Measurements from ENCODE around the gene LCN2.
A peak's percentile ranks its signal among the peaks of the same experiment; 100 is the strongest.

The LCN2 gene

GRCh38 chr9:128115187-128116103, 33.8 kb upstream of the LCN2 start:
- no peak for DNase-seq

- DNase-seq: no peak
These were observed 32.9 kb upstream of the LCN2 start for GRCh38 chr9:128116104-128117083.

- DNase-seq: peak; percentile 51 to 85
These were observed 31.4 kb upstream of the LCN2 start for GRCh38 chr9:128117613-128118471.

GRCh38 chr9:128118472-128118857, 30.8 kb upstream of the LCN2 start:
- DNase-seq: no peak

DNA sequence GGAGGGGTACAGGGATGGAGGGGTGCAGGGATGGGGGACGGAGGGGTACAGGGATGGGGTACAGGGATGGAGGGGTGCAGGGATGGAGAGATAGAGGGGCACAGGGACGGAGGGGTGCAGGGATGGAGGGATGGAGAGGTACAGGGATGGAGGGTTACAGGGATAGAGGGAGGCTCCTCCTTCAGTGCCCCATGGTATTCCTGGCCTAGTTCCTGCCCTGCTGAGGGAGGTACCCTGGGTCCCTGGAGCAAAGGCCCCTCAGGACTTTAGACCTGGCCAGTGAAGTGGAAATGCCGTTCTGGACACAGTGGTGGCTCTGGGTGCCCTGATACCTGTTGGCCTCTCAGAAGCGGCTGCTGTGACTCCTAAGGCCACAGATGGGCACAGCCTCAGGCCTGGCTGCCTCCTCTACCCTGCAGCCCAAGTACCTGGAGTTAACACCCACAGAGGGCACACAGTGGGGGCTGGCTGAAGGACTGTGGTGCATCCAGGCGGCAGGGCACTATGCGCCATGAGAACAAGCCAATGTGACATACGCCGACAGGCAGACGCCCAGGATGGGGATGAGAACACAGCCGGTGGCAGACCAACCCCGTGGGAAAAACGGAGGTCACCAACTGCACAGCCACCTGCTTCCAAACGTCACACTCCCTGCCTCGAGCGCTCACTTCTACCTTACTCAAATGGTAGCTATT, 30.1 kb upstream of the LCN2 start:
- DNase-seq: no peak

DNA sequence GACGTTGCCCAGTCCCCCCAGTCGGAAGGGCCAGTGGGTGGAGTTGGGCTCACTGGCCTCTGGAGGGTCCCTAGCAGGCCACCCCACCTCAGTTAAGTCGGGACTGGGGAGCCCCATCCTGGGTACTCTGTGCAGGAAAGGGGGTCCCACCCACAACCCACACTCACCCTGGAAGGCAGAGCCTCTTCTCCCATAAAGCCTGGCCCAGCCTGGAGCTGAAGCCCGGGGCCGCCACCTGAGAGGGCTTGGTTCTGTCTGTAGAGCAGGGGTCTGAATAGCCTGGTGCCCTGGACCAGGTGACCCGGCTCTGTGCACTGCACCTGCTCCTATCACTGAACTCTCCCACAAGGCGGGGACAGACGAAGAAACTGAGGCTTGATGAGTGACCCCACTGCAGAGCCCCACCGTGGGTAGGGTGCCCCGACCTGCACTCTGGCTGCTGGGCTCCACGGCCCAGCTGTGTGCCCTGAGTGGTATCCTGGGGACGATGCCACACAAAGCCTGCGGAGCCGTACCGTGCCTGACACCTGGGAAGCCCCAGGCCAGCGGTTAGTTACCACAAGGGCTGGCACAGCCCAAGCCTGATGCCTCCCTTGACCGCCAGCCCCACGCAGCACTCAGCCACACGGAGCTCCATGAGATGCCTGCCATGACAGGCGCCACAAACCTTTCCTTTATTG, 29.1 kb upstream of the LCN2 start:
- DNase-seq: no peak

GRCh38 chr9:128120741-128121465, 28.4 kb upstream of the LCN2 start:
- no peak for DNase-seq

GRCh38 chr9:128121466-128121810, 27.8 kb upstream of the LCN2 start:
- DNase-seq: no peak

DNA sequence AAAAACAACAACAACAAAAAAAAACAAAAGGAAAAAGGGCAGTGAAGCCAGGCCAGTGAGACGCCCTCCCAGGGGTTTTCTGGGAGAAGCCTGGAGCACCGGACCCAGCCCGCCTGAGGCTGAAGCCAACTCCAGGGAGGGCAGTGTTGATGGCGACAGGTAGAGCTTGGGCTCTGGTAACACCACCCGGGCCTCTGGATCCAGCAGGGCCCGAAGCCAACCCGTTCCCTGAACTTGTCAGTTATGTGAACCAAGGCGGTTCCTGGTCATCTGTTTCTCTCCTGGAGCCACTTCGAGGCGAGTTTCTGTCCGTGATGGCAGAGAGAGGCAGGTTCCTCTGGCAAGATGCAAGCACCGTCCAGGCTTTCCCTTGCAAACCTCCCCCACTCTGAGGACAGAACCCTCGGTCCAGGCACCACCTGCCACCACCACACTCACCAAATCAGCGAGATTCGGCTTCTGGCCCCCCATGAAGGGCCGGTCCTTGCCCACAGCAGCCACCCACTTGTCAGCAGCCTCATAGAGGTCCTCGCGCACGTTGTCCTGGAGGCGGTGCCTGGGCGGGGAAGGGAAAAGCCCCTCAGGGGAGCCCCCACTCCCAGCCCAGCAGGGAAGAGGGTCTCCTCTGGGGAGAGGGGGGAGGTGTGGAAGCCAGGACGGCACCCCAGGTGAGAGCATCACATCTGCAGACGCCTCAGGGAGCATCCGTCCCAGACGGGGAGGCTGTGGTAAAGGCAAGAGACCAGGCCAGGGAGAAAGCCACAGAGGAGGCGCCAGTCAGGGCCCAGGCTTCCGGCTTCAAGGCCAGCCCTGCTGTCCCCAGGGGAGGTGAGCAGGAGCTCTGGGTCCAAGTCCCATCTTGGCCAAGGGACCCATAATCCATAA, 27.1 kb upstream of the LCN2 start:
- DNase-seq: no peak

- DNase-seq: no peak
These were observed 26.5 kb upstream of the LCN2 start for GRCh38 chr9:128122809-128123175.

DNA sequence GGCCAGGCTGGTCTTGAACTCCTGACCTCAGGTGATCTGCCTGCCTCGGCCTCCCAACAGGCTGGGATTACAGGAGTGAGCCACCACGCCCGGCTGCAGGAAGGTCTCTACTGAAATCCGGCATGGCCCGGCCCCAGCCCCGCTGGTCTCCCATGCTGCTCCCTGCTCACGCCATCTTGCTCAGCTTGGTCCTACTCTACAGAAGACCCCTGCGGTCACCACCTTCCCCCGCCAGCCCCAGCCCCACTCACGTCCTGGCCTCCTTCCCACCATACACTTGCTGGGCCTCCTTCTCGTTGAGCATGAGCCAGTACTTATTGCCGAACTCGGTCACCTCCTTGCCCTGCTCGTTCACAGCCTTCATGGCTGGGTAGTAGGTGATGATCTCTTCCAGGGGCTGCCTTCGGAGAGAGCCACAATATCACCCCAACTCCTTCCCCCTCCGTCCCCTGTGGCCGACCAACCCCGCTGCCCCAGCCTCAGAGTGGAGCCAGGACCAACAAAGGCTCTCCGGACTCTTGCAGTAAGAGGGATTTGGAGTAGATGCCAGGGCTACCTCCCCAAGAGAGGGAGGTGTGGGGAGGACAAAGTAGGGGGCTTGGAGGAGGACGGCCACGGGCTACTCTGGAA, 25.7 kb upstream of the LCN2 start:
- no peak for DNase-seq

DNA sequence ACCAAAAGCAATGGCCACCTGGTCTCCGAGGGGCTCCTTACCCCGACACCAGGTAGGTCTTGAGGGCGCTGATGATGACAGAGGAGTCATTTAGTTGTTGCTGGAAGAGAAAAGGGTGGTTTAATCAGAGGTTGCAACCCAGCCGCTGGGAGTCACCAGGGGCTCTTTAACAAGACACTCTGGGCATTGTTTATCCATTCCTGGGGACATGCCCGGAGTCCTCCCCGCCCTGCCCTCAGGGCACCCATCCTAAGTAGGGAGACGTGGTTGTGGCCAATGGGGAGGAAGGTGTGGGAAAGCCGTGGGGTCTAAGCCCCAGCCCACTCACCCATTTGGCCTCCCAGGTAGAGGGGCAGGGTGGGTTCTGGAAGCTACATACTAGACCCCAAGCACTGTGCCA, 24.8 kb upstream of the LCN2 start:
- no peak for DNase-seq

DNA sequence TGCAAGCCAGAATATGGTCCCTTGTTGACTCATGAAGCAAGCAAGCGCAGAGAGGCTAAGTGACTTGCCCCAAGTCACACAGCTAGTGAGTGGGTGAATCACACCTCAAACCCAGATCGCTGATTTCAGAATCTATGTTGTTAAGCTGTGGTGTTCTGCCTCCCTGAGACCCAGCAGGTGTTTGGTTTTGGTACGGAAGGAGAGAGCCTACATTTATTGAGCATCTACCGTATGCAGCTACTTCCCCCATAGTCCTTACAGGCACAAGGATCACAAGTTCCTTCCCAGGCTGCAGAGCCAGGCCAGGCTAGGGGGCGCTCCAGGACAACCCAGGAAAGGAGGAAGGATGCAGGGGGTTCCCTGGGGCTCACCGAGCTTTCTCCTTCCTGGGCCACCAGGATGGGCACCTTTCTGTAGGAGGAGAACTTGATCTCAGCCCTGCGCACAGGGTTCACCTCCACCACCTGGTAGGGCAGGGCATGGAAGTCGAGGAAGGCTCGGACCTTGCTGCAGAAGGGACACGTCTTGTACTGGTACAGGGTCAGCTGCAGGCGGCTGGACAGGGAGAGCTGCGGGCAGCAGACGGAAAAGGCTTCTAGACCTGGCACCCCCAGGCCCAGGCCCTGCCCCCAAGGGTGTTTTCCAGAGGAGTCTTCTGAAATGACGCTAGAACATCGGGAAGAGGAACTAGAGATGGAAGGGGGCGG, 24.2 kb upstream of the LCN2 start:
- peak in 1 of 2 experiments; percentile 49 for DNase-seq

DNA sequence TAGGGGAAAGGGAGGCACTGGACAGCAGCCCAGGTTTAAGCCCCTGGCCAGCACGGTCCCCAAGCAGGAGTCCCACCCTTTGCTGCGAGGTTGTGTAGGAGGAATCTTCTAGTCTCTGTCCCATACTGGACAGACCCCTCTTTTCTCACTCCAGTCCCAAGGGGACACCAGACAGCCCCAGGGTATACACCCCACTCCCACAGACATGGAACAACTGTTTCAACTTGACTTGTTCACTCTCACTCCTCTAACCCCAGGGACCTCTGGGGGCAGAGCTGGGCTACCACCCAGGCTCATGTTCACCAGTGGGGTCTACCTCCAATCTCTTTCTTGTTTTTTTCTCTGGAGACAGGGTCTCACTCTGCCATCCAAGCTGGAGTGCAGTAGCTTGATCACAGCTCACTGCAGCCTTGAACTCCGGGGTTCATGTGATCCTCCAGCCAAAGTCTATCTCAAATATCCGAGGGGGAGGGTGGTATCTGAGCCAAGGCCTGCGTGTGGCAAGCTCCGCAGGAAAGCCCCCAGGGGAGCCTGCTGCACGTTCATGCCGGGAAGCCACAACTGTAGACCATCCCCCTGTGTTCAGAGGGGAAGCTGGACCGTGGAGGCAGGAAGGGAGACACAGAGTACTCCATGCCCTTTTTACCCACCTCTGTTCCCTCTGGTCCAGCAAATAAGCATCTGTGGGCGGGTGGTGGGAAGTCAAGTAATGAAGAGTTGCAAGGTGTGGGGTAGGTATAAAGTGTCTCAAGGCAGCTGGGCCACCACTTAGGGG, 23.5 kb upstream of the LCN2 start:
- no peak for DNase-seq

DNA sequence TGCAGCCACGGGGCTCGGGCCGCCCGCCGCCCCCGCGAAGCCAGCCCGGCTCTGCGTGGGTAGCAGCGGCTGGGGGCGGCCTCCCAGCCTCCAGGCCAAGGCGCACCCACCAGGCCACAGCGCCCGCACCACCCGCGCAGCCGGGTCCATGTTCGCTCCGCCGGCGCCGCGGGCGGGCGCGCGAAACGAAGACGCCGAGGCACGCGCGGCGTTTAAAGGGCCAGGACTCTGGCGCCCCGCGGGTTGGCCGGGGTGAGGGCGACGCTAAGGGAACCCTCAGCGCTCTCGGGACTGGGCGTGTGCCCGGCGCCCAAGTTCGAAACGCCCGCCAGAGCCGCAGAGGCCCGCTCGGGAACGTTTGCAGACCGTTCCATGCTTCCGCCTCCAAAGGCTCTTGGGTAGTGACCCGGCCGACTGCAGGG, 21.7 kb upstream of the LCN2 start, which contains the start of gene PTGES2:
Gene PTGES2 (minus strand): TSS at position 162 of the 422 bp plus-strand sequence. CDS start 12 bp downstream, at position 150.
- peak; percentile 62 to 75 for DNase-seq

- peak; percentile 70 to 91 for DNase-seq
These were observed 21.0 kb upstream of the LCN2 start for GRCh38 chr9:128127990-128128835.
